Progenitor cell of endocrine pancreas (in vitro differentiated cells): ENCODE data around the gene B9D1. TPM values are rescaled to one million over a fixed set of nuclear protein-coding genes. Genes with fewer than 3 reads are reported as not detected.

Source experiments
- DNase-seq: peaks from one replicate; pipeline ENCODE4 v3.0.0; 2021; ENCODE audit warnings: low spot score; ENCODE audit not compliant: unreplicated experiment
- H3K27ac Mint-ChIP-seq: 2 replicates; pipeline ENCODE4 v1.8.0; 2021; ENCODE audit warnings: mild to moderate bottlenecking, moderate library complexity, mixed read lengths
- H3K27me3 Mint-ChIP-seq: 2 replicates; pipeline ENCODE4 v1.8.0; 2021; ENCODE audit warnings: mixed read lengths
- H3K36me3 Mint-ChIP-seq: 2 replicates; pipeline ENCODE4 v1.8.0; 2022; ENCODE audit warnings: mixed read lengths; ENCODE audit not compliant: insufficient read depth
- H3K4me1 Mint-ChIP-seq: 2 replicates; pipeline ENCODE4 v1.8.0; 2021; ENCODE audit warnings: low read depth, mixed read lengths
- H3K4me3 Mint-ChIP-seq: 2 replicates; pipeline ENCODE4 v1.8.0; 2021; ENCODE audit warnings: low read depth, mild to moderate bottlenecking, moderate library complexity, mixed read lengths
- H3K9me3 Mint-ChIP-seq: 2 replicates; pipeline ENCODE4 v1.8.0; 2021; ENCODE audit warnings: low read depth, mixed read lengths
- total RNA-seq: library from RNA; stranded (reverse); gene quantifications from 2 replicates; pipeline ENCODE4 v1.2.1, GENCODE V29; 2021
- TF ChIP-seq, protein P1 (sequence below): fragments of 200-600 bp; sonication (generic); IDR thresholded peaks from one replicate; pipeline ENCODE4 v1.5.0; 2021; ENCODE audit warnings: antibody characterized with exemption, mild to moderate bottlenecking; ENCODE audit not compliant: unreplicated experiment

Gene B9D1
- total RNA-seq, 1 donor from 2014 or later = 27.3 TPM

GRCh38 chr17:19403021-19403420 lies 40.5 kb upstream of the B9D1 start:
- no peak overlapping the region for H3K4me3 Mint-ChIP-seq
- H3K9me3 Mint-ChIP-seq = peaks cover 3% of the 10 kb centered on the region
- DNase-seq = no peak
- no peaks in the 10 kb centered on the region for H3K36me3 Mint-ChIP-seq
- H3K4me1 Mint-ChIP-seq = no peaks in the 10 kb centered on the region
- peaks cover 6% of the 10 kb centered on the region for H3K27me3 Mint-ChIP-seq
- H3K27ac Mint-ChIP-seq = no peak overlapping the region
- TF ChIP-seq, protein P1, sequence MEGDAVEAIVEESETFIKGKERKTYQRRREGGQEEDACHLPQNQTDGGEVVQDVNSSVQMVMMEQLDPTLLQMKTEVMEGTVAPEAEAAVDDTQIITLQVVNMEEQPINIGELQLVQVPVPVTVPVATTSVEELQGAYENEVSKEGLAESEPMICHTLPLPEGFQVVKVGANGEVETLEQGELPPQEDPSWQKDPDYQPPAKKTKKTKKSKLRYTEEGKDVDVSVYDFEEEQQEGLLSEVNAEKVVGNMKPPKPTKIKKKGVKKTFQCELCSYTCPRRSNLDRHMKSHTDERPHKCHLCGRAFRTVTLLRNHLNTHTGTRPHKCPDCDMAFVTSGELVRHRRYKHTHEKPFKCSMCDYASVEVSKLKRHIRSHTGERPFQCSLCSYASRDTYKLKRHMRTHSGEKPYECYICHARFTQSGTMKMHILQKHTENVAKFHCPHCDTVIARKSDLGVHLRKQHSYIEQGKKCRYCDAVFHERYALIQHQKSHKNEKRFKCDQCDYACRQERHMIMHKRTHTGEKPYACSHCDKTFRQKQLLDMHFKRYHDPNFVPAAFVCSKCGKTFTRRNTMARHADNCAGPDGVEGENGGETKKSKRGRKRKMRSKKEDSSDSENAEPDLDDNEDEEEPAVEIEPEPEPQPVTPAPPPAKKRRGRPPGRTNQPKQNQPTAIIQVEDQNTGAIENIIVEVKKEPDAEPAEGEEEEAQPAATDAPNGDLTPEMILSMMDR = no peak

- Mint-ChIP-seq H3K9me3 (peaks cover 3% of the 10 kb centered on the region), H3K27ac (no peak overlapping the region), H3K27me3 (peaks cover 6% of the 10 kb centered on the region), H3K4me3 (no peak overlapping the region), H3K36me3 (no peaks in the 10 kb centered on the region), H3K4me1 (no peaks in the 10 kb centered on the region)
- TF ChIP-seq, protein P1 = no peak
- DNase-seq = no peak
These were observed 39.6 kb upstream of the B9D1 start for GRCh38 chr17:19402171-19402570.

GRCh38 chr17:19401321-19402010 lies 38.9 kb upstream of the B9D1 start:
- Mint-ChIP-seq H3K4me3 (no peak overlapping the region), H3K4me1 (no peaks in the 10 kb centered on the region), H3K27ac (peak overlapping the region; percentile 29), H3K27me3 (peaks cover 6% of the 10 kb centered on the region), H3K36me3 (no peaks in the 10 kb centered on the region), H3K9me3 (peaks cover 3% of the 10 kb centered on the region)
- DNase-seq = no peak
- TF ChIP-seq, protein P1 = no peak

- Mint-ChIP-seq H3K27ac (no peak overlapping the region), H3K4me3 (no peak overlapping the region), H3K36me3 (no peaks in the 10 kb centered on the region), H3K9me3 (peaks cover 3% of the 10 kb centered on the region), H3K27me3 (peaks cover 6% of the 10 kb centered on the region), H3K4me1 (no peaks in the 10 kb centered on the region)
- TF ChIP-seq, protein P1 = no peak
- DNase-seq = no peak
These were observed 37.4 kb upstream of the B9D1 start for GRCh38 chr17:19399750-19400450.

DNA sequence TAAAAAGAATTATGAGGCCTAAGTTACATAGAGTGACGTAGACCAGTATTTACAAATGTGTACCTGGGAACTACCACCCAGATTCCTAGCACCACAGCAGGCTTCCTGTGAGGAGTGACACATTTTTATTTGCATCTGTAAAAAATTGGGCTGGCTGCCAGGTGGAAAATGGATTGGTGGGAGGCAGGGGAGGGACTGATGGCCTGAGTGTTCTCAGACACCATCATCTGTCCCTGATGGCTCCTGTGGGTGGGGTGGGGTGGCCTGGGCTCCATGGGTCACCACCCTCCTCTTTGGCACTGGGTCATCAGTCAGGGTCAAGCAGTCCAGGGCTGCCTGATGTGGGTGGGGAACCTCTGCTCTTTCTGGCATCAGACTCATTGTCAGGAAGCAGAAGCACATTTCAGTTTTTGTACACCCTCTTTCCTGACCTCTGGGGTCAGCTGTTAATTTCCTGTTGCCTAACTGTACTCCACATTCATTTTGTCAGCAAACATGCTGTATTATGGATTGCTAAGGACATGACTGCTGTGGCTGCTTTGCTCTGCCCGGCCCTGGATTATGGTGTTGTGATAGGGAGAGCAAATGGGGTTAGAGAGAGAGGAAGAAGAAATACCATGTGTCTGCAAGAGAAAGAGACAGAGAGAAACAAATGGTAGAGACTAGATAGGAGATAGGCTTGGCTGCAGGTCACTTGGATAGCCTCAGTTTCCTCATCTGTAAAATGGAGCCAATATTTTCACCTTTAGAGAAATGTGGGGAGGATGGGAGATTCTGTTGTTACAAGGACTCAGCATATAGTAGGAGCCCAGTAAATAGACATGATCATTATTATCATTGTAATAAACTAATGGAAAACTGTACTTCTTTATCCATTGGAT lies 36.0 kb upstream of the B9D1 start:
- TF ChIP-seq, protein P1 = no peak
- Mint-ChIP-seq H3K9me3 (peaks cover under 1% of the 10 kb centered on the region), H3K4me3 (no peak overlapping the region), H3K4me1 (no peaks in the 10 kb centered on the region), H3K36me3 (no peaks in the 10 kb centered on the region), H3K27me3 (peaks cover 6% of the 10 kb centered on the region), H3K27ac (no peak overlapping the region)
- no peak for DNase-seq
